ENCODE data around the gene SCARF2.
"Not testable (repeated sequence)": the region's sequence is repeated elsewhere in the genome, so short reads cannot be mapped to it uniquely, and the experiment has no call there.

The SCARF2 gene

GRCh38 chr22:20419664-20419951, 18.0 kb downstream of the SCARF2 start:
- ChIA-PET CTCF (interaction anchor here (1.2 to 5.5 kb wide), 8 partner anchors 11 to 187 kb away, joined by 3 to 152 read pairs (median 14); no protein-coding TSS in a partner anchor), POLR2A (no interaction called here)
- no peak for TF ChIP-seq CTCF (IDR thresholded peaks at IDR 0.05; ENCODE audit: insufficient read depth, low read length, missing control alignments)
- DNase-seq (ENCODE audit: low read depth, low spot score): no peak
- no peak overlapping the region for H3K4me3 ChIP-seq (ENCODE audit: low read depth, low read length)

- POLR2A ChIA-PET: interaction anchor here (0.6 to 1.1 kb wide), 5 partner anchors 24 to 285 kb away, joined by 3 to 7 read pairs (median 4); no protein-coding TSS in a partner anchor
- TF ChIP-seq CTCF (IDR thresholded peaks at IDR 0.05; ENCODE audit: insufficient read depth, low read length, missing control alignments): peak; percentile 74
- CTCF ChIA-PET: interaction anchor here (0.6 to 5.5 kb wide), 38 partner anchors 9 to 324 kb away, joined by 3 to 152 read pairs (median 4); partner anchors contain the start of genes MED15 and ZNF74
- H3K4me3 ChIP-seq (ENCODE audit: low read depth, low read length): peak overlapping the region; percentile 56
- no peak for DNase-seq (ENCODE audit: low read depth, low spot score)
These were observed 19.3 kb downstream of the SCARF2 start for GRCh38 chr22:20418211-20418788.

- DNase-seq (ENCODE audit: low read depth, low spot score); POLR2A ChIA-PET; H3K4me3 ChIP-seq (ENCODE audit: low read depth, low read length): not testable (repeated sequence)
- CTCF ChIA-PET: interaction anchor here (4.8 to 5.5 kb wide), 2 partner anchors 7 to 39 kb away, joined by 38 to 152 read pairs; no protein-coding TSS in a partner anchor
These were observed 21.9 kb downstream of the SCARF2 start for GRCh38 chr22:20415699-20416098.

- POLR2A ChIA-PET; H3K4me3 ChIP-seq (ENCODE audit: low read depth, low read length); DNase-seq (ENCODE audit: low read depth, low spot score): not testable (repeated sequence)
- CTCF ChIA-PET: interaction anchor here (5.5 kb wide), 1 partner anchor 40 kb away, joined by 152 read pairs; no protein-coding TSS in a partner anchor
These were observed 22.4 kb downstream of the SCARF2 start for GRCh38 chr22:20415241-20415640.

DNA sequence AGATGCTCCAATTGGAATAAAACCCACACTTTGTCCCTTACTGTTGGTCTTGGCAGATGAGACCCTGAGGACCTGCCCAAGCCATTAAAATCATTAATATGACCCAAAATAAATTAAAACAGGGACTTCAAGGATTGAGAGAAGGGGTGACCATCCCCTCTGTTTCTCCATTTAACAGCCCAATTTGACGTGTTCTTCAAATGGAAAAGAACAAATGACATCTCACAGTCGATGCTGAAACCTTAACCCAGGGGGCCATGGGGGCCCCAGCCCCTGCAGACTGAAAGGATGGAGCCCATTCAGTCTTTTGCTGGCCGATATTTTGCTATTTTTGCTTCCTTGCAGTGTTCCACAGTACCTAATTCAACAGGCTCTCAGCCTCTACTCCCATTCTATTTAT, 23.2 kb downstream of the SCARF2 start:
- CTCF ChIA-PET: no interaction called here

DNA sequence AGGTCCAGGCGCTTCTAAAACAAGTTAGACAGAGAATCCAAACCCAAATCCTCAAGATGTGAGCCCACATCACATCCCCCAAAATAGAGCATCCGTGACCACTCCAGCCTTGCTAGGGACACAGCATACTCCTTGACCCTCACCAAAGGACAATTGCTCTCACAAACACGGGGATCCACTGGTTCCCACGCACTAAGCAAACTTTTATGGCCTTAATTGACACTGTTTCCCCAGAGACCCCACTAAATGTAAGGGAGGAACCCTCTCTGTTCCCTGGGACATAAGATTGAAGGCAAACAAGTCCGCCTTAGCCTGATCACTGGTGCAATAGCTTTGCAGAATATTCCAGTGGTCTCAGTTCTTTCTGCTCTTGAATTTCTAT, 23.6 kb downstream of the SCARF2 start:
- H3K4me3 ChIP-seq (ENCODE audit: low read depth, low read length): no peak overlapping the region
- ChIA-PET CTCF (interaction anchor here (2.9 kb wide), 1 partner anchor 42 kb away, joined by 10 read pairs; no protein-coding TSS in a partner anchor), POLR2A (interaction anchor here (0.6 kb wide), 1 partner anchor 25 kb away, joined by 3 read pairs; no protein-coding TSS in a partner anchor)
- DNase-seq (ENCODE audit: low read depth, low spot score): no peak
- no peak for TF ChIP-seq CTCF (IDR thresholded peaks at IDR 0.05; ENCODE audit: insufficient read depth, low read length, missing control alignments)

More for the DNA sequence above, 23.2 kb downstream of the SCARF2 start:
- no peak overlapping the region for H3K4me3 ChIP-seq (ENCODE audit: low read depth, low read length)
- POLR2A ChIA-PET: interaction anchor here (0.6 kb wide), 1 partner anchor 26 kb away, joined by 3 read pairs; no protein-coding TSS in a partner anchor
- TF ChIP-seq CTCF (IDR thresholded peaks at IDR 0.05; ENCODE audit: insufficient read depth, low read length, missing control alignments): no peak
- DNase-seq (ENCODE audit: low read depth, low spot score): no peak

DNA sequence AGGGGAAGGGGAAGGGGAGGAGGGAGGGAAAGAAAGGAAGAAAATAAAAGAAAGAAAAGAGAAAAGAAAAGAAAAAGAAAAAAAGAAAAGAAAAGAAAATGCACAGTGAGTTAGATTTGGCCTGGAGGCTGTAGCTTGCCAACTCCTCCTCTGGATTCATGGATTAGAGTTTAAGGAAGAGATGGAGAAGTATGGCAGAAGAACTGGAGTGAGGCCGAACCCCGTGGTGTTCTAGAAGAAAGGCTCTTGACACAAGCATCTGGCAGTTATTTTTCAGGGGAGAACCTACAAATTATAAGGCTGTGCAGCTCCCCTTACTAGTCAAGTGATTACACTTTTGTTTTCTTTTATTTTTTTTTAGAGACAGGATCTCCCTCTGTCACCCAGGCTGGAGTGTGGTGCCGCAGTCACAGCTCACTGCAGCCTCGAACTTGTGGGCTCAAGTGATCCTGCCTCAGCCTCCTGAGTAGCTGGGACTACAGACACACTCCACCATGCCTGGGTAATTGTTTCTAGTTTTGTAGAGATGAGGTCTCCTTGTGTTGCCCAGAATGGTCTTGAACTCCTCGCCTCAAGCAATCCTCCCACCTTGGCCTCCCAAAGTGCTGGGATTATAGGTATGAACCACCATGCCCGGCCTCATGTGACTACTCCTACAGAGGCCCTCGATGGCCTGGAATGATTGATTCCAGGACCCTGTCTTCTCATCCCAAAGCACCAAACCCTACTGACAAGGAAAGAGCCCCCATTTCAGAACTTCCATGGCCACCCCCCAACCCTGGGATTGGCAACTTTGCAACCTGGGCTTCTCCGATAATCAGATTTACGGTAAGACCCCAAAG, 24.2 kb downstream of the SCARF2 start:
- ChIA-PET CTCF (interaction anchor here (1.2 to 2.9 kb wide), 3 partner anchors 18 to 48 kb away, joined by 3 to 10 read pairs (median 5); no protein-coding TSS in a partner anchor), POLR2A (interaction anchor here (0.5 kb wide), 1 partner anchor 47 kb away, joined by 5 read pairs; no protein-coding TSS in a partner anchor)
- TF ChIP-seq CTCF (IDR thresholded peaks at IDR 0.05; ENCODE audit: insufficient read depth, low read length, missing control alignments): no peak
- no peak overlapping the region for H3K4me3 ChIP-seq (ENCODE audit: low read depth, low read length)
- no peak for DNase-seq (ENCODE audit: low read depth, low spot score)
